GM12892 (cell line): ENCODE results near the gene OTUD1.

Source experiments
- POLR2A ChIP-seq: IDR thresholded peaks from 2 replicates; pipeline ENCODE4 v1.6.1; 2011; ENCODE audit warnings: low read depth, low read length, control low read depth
- POLR2AphosphoS5 ChIP-seq: IDR thresholded peaks from 2 replicates; pipeline ENCODE4 v1.6.1; 2011; ENCODE audit warnings: low read depth, low read length, control low read depth
- TAF1 ChIP-seq: IDR thresholded peaks from 2 replicates; pipeline ENCODE4 v1.6.1; 2011; ENCODE audit warnings: low read depth, mild to moderate bottlenecking, control low read depth, low read length, borderline replicate concordance

DNA sequence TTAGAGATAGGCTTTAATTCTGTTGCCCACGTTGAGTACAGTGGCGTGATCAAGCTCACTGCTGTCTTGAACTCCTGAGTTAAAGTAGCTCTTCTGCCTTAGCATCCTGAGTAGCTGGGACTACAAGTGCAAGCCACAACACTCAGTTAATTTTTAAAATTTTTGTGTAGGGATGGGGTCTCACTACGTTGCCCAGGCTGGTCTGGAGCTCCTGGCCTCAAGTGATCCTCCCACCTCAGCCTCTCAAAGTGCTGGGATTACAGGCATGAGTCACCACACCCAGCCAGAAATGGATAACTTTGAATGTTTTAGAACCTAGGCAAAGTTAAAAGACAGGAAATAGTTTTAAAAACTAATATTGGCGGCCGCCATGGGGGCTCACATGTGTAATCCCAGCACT, 43.9 kb upstream of the OTUD1 start:
- TF ChIP-seq POLR2A (no peak), TAF1 (no peak), POLR2AphosphoS5 (no peak)
